HPDE6-E6E7 (cell line): ENCODE data around the gene DNAJA3.
"Not testable (repeated sequence)": the region's sequence is repeated elsewhere in the genome, so short reads cannot be mapped to it uniquely, and the experiment has no call there.

ENCODE experiments used
- DNase-seq: peaks from one replicate; pipeline ENCODE4 v3.0.0; 2011; ENCODE audit warnings: missing footprints; ENCODE audit errors: extremely low spot score

DNAJA3 gene

DNA sequence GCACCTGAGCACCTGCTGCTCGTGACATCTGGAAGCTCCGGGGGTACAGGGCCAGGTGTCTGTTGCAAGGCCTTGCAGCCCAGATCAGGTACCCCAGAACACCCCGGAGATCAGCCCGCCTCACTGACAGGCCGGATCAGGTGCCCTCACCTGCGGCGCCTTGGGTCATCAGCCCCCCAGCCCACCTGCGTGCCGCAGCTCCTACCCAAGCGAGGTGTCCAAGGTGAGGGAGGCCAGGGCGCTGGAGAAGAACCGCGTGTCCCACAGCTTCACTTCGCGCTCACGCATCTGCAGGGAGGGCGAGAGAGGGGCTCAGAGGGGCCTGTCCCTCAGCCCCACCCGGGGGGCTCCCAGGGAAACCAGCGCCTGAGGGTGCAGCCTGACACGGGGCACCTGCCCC is 37.9 kb upstream of the DNAJA3 start:
- no peak for DNase-seq

DNA sequence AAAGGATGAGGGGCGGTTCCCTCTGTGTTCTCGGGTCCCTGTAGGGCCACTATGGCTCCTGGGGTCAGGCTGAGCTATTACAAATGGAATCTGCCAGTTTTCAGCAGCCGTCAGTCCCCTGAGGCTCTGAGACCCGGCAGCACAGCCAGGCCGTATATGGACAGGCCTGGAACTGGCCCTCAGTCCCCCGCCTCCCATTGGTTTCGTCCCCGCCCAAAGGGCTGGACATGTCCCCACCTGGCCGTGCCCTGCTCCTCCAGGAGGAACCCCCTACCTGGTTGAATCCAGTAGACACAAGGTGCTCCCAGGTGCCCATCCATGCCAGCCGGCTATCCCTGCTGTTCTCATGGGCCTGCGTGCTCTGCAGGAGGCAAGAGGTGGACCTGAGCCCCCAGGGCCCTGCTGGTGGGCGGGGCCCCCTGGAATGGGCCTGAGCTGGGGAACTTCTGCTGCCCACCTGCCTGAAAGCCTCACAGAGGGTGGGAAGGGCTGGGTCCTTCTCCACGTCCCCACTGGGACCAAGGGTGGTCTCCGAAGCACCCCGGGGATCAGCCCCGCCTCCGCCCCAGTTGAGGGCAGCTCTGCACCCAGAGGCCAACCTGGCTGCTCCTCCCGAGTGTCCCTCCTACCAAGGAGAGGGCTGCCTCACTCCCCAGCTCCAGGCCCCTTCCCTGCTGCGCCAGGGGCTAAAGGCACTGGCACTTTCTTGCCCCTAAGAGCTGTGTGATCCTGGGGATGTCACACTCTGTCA is 37.2 kb upstream of the DNAJA3 start:
- DNase-seq = no peak

DNA sequence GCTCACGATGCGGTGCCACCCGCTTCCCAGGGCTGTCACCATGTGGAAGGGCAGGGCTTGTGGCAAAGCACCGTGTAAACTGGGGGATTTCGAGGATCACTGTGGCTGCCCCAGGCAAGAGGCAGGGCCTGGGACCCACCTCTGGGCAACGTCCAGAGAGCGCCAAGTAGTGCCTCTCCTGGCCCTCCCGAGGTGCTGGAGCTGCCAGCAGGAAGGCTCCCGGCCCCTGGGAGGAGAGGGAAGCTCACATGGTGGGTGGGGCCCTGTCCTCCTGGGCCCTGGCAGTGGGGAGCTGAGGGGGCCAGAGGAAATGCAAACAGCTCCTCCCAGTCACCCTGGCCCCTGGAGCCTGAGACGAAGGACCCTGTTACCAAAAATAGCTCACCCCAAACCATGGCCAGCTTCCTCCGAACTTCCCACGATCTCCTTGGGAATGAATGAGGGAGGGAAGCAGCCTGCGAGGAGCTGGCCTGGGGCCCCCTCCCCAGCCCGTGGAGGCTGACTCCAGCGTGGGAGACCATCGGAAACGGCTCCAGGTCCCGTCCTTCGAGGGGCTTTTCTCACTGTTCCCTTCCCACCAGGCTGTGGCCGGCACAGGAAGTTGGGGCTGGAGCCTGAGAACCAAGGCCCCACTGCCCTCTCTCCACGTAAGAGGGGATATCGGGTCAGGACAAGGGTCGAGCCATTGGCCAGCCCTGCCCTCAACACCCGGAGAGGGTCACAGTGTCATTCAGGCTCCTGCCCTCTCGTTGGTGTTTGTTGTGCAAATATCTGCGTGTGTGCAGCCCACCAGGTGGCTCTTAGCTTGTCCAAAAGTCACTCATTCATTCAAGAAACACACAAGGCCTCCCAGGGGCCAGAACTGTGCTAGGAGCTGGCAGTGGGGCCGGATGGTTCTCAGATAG is 36.4 kb upstream of the DNAJA3 start:
- no peak for DNase-seq

DNA sequence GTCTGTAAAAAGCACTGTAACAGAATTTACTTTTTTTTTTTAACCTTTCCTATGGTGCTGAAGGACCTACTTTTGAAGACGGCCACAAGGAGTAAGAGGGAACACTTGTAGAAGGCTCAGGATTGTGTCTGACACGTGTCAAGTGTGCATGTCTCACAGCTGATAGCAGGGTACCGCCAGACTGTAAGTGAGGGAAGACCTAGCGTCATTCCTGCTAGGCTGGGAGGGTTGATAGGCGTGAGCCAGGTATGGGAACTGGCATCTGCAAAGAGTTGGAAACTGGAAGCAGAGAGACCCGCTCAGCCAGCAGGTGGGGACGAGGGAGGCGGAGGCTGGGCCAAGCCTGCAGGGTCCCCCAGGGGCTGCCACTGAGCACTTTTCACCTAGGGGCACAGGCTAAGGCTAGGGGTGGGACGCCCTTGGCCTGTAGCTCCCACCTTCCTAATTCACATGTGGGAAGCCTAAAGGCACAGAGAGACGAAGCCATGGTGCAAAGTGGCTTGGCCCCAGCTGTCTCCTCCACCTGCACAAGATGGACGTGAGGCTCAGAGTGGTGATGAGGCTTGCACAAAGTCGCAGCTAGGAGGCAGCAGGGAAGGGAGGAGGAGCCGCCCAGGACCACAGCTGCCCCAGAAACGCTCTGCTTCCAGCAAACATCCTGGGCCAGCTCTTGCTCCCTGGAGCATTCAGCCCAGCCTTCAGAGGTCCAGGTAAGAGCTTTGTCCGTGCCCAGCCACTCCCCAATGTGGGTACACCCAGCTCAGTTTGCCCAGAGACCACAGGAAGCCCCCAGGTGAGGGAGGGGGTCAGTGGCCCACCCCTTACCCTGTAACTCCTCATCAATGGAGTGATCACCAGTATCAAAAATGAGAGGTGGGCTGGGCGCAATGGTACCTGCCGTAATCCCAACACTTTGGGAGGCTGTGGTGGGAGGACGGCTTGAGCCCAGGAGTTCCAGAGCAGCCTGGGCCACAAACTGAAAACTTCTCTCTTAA is 35.1 kb upstream of the DNAJA3 start:
- no peak for DNase-seq

DNA sequence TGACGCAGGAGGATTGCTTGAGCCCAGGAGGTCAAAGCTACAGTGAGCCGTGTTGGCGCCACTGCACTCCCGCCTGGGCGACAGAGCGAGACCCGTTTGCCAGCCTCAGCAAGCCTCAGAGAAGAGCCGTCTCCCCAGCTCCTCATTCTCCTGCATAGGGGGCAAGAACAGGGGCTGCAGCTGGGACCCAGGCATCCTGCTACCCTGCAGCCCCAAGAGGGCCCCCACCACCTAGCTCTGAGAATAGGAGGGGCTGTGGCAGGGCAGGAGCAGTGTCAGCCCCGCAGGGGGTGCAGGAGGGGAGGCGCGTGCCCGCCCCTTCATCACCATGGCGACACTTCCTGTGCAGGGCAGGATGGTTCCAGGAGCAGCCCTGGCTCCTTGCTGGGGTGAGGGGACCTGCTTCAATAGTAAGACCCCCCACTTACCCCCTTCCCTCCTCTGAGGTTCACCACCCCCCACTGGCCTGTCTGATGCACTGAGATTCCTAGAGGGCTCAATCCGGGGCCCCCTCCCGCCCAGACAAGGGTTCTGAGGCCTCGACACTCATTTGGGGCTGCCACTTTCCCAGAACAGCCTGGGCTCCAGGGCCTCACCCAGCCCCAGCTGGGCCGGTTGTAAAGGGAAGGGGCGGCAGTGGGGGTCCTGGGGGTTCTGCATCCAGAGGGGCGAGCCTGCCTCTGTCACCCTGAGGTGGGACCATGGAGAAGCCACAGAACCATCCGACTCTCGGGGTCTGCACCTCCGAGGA is 33.9 kb upstream of the DNAJA3 start:
- DNase-seq = no peak

DNA sequence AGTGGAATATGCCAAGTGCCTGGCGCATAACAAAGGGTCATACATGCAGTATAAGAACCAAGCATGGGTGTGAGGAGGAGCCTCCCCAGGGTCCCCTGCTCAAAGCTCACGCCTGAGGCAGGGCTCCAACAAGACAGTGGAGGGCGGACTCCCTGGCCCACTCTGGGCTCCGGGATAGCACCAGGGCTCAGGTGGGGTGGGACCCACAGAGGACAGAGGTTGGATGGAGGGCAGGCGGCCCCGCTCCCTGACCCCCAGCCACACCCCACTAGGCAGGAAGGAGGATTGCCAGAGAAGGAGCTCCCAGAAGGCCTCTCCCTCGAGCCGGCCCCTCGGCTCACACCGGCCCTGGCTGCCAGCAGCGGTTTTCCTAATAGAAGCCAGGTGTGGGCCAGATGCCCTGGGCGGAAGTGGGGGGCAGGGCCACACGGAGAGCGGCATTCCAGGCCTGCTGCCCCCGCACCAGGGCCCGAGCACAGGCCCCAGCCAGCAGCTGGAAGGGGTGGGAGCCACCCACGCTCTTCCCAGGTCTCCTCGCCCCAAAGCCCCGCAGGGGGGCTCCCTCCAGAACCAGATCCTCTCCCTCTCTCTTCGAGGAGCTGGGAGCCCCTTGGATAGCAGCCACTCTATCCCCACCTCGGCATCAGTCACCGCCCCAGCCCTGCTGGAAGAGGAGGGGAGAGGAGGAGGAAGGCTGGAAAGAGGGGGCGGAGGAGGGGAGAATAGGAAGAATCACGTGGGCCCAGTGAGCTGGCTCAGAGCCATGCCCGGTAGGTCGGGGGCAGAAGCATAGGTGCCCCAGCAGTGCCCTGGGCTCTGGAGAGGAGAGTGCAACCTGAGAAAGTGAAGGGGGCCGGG is 33.1 kb upstream of the DNAJA3 start:
- DNase-seq = peak; percentile 41

DNA sequence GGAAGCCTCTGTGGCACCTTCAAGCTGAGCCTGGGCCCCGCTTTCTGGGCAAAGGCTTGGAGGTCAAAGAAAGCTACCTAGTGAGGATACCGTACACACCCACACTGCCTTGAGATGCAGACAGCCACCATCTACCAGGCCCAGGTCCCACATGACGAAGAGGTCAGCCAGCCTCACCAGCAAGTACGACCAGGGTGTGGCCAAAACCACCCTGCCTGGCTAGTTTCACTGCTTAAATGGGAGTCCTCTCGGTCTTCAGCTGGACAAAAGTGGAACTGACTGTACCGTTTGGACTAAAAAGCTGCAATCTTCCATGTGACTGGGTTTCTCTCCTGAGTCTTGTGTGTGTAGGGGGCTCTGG is 32.4 kb upstream of the DNAJA3 start:
- DNase-seq = peak; percentile 92

DNA sequence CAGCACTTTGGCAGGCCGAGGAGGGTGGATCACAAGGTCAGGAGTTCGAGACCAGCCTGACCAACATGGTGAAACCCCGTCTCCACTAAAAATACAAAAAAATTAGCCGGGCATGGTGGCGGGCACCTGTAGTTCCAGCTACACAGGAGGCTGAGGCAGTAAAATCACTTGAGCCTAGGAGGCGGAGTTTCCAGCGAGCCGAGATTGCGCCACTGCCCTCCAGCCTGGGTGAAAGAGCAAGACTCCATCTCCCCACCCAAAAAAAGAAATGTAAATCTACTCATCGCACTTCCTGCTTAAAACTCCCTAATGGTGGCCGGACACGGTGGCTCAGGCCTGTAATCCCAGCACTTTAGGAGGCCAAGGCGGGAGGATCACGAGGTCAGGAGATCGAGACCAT is 31.8 kb upstream of the DNAJA3 start:
- DNase-seq = not testable (repeated sequence)

DNA sequence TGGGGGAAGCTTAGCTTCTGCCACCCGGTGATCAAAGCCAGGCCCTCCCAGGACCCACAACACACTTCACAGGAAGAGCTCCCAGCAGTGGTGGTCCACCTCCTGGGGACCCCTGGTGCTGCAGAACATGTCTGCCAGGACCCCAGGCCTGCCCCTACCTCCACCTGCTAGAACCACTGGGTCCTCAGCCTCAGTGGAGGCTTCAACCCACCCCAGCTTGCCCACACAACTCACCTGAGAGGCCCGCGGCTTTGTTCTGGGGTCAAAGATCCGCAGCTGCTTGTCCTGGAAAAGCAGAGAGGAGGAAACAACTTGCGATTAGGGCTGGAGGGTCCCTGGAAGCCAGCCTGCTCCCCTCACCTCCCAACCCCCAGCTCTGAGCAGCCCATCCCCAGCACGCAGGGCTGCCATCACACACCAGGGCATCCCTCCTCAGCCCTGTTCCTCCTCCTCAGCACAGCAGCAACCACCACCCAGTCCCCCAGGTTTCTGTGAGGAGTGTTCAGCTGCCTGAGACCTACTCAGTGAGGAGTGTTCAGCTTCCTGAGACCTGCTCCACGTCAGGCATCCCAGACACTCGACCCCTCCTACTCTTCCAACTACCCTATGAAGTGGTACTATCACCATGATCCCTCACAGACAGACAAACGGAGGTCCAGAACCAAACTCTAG is 30.5 kb upstream of the DNAJA3 start:
- no peak for DNase-seq

DNA sequence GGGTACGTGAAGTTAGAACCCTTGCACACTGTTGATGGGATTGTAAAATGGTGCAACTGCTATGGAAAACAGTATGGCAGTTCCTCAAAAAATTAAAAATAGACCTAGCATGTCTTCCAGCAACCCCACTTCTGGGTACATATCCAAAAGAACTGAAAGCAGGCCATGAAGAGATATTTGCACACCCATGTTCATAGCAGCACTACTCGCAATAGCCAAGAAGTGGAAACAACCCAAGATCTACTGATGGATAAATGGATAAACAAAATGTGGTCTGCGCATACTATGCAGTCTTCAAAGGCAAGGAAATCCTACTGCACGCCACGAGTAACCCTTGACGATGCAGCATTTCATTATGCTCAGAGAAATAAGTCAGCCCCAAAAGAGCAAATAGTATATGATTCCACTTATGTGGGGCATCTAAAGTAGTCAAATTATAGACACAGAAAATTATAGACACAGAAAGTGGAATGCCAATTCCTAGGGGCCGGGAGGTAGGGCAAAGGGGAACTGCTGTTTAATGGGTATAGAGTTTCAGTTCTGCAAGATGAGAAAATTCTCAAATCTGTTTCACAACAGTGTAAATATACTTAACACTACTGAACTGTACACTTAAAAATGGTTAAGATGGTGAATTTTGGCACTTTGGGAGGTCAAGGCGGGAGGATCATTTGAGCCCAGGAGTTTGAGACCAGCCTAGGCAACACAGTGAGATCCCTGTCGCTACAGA is 26.5 kb upstream of the DNAJA3 start:
- no peak for DNase-seq

DNA sequence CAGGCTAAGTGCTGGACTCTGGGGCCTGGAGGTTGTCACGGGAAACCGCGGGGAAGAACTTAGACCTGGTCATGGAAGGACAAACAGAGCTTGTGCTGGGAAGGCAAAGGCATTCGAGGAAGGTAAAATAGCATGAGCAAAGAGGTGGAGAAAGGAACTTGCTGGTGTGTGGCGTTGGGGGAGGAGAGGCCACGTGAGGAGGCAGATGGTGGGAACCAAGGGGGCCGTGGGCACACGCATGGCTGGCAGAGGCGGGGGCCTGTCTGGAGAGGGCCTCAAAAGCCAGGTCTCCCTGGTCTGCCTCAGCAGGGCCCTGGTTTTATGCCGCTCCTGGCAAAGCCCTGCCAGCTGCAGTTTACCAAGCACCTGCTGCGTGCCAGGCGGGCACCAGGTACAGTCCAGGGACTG is 24.6 kb upstream of the DNAJA3 start:
- DNase-seq = no peak

DNA sequence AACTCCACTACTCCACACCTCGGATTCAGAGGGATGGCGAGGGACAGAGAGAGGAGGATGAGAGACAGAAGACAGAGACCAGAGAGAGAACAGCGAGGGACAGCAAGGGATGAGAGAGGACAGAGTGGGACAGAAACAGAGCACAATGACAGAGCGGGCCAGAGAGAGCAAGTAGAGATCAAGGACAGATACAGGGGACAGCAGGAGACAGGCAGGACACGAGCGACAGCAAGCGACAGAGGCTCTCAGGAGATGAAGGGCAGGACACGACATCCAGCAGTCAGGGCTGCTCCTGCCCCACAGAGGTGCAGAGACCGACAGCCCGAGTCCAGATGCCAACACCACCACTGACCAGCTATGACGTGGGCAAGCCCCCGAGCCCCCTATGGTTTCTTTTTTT is 24.2 kb upstream of the DNAJA3 start:
- no peak for DNase-seq

DNA sequence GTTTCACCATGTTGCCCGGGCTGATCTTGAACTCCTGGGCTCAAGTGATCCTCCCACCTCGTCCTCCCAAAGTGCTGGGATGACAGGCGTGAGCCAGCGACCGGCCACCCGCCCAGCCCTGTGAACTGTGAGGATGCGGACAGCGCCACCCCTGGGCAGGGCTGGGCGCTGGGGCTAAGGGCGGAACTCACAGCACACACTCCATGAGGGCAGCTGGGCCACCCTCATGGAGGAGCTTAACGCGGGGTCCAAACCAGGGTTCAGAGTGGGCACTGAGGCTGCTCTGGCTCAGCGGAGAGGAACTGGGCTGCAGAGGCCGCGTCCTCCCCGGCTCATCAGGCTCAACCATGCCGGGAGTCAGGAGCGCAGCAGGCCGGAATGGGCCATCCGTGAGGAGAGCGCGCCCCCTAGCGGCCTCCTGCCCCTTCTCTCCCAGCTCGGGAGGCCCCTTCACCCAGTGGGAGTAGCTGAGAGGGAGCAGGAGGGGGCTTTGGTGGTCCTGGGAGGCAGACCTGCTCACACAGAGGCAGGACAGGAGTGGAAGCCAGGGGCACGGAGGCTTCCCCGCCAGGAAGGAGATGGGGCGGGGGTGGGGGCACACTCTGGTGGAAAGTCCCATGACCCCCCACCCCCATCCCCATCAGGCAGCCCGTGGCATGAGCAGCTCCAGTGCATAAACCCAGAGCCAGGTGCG is 23.1 kb upstream of the DNAJA3 start:
- DNase-seq = peak; percentile 94

DNA sequence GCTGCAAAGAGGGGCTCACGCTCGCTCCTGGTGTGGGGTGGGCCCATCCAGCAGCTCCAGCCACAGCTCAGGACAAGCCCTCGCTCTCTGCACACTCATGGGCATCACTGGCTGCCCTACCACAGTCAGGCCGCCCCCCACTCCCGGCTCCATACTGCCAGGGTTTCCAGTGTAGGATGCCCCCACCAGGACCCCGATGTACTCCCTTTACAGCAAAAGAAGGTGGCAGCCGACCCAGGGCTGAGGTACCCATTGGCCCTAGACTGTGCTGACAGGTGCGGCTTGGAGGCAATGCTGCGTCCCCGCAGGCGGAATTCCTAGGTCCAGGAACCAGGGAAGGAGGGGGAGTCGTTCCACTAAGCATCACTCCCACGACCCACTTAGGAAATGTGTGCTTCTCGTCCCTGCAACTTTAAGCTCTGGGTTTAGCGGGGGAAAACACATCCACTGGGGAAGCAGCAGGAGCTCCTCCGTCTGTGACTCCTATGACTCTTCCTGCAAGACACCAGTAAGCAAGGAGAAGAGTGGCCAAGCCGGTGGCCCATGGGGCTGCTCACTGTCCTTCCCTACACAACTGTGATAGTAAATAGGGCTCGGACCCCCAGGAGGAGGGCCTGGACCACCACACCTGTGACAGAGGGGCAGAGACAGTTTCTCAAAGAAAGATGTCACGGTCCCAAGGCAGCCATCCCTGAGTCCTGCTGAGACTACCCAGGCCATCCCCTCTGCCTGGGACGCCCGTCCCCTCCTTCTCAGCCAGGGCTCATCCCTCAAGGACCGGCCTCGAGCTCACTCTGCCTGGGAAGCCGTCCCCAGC is 22.3 kb upstream of the DNAJA3 start:
- no peak for DNase-seq

DNA sequence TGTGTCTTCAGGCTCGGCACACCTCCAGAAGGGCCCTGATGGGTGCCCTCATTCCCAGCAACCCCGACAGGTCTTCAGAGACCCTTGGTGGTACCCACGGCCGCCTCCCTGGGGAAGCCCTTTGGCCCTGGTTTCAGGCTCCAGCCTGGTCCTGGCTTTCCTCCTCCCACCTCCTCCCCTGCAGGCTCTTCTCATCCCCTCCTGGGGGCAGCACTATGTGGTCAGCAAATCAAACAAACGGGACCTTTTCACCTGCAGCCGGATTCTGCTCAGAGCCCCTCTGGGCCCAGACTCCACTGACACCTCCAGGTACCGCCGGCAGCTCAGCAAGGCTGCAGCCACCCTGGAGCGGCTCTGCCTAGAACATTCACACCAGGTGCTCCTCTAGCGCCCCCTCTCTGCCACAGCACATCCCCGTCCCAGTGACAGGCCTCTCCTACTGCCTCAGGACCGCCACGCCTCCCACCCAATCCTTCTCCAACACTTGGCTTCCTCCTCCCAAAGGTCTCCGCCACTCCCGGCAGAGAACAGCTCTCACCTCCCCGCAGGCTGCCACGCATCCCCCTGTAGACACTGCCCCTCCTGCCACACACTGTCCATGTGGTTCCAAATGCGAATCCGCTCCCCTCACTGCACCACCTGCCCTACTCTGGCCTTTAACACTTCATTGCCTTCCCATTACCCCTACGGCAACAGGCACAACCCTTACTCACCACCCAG is 21.3 kb upstream of the DNAJA3 start:
- no peak for DNase-seq

DNA sequence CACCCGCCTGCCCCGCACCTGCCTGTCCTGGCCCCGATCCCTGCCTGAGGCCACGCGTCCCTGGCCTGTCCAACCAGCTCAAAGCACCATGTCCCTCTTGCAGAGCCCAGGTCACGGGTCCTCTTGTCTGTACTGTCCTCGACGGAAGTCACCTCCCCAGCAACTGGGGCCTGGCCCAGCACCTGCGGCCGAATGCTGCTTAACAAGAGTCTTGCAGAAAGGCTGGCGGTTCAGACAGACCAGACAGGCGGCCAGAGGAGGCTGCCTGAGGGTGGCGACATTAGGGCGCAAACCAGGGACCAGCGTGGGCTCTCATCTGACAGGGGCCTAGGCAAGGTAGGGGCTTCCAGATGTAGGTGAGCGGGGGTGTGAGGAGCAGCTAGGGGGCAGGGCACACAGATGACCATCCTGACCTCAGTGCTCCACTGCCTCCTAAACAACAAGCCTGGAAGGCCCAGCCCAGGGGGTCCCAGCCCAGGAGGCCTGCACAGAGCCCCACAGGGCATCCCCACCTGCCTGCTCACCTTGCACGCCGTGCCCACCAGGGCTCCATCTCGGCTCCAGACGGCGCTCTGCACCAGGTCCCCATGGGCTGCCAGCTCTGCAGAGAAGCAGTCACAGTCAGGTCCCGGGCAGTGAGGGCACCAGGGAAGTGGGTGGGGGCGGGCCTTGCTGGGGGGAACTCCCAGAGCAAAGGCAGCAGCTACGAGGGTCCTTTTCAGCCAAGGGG is 20.5 kb upstream of the DNAJA3 start:
- DNase-seq = no peak
